HFFc6 (cell line): Measurements from ENCODE around the gene STON1. TPM values are rescaled to one million over a fixed set of nuclear protein-coding genes. Genes with fewer than 3 reads are reported as not detected.
"Not testable (repeated sequence)": the region's sequence is repeated elsewhere in the genome, so short reads cannot be mapped to it uniquely, and the experiment has no call there.

Experiments
- DNase-seq: peaks from one replicate; pipeline ENCODE4 v3.0.0-alpha.2; 2018
- H3K27ac Mint-ChIP-seq: 2 replicates; pipeline ENCODE4 v1.8.0; 2020; ENCODE audit warnings: mild to moderate bottlenecking, mixed read lengths
- H3K27me3 Mint-ChIP-seq: 2 replicates; pipeline ENCODE4 v1.8.0; 2021; ENCODE audit warnings: mild to moderate bottlenecking, moderate library complexity, mixed read lengths; ENCODE audit not compliant: insufficient read depth
- H3K36me3 Mint-ChIP-seq: 2 replicates; pipeline ENCODE4 v1.8.0; 2021; ENCODE audit warnings: low read depth, mixed read lengths
- H3K4me1 Mint-ChIP-seq: 2 replicates; pipeline ENCODE4 v1.8.0; 2020; ENCODE audit warnings: low read depth, mixed read lengths
- H3K4me3 Mint-ChIP-seq: 2 replicates; pipeline ENCODE4 v1.8.0; 2020; ENCODE audit warnings: mild to moderate bottlenecking, moderate library complexity, mixed read lengths
- H3K9me3 Mint-ChIP-seq: 2 replicates; pipeline ENCODE4 v1.8.0; 2020; ENCODE audit warnings: mild to moderate bottlenecking, mixed read lengths
- CTCF ChIP-seq: fragments of 200-600 bp; sonication (generic); IDR thresholded peaks from 2 replicates; pipeline ENCODE4 v1.5.0; 2021; ENCODE audit warnings: antibody characterized with exemption, mild to moderate bottlenecking
- total RNA-seq, 6 experiments: library from RNA; stranded (reverse); fragmentation: NEBNext Ultra II Directional; extraction: Animal tissue kit (Norgen Biotek cat#: 25700); gene quantifications; 2 replicates in 1 of 6; 3 replicates in 5 of 6; pipeline ENCODE4 v1.2.3, GENCODE V29; 2021

STON1 gene
- total RNA-seq, 6 experiments from 2014 or later = 1.3 to 4.3 (median 3.1) TPM

- H3K27ac Mint-ChIP-seq = no peak overlapping the region
- no peaks in the 10 kb centered on the region for H3K36me3 Mint-ChIP-seq
- H3K27me3 Mint-ChIP-seq = peaks cover 1% of the 10 kb centered on the region; the same call in 1 of the 2 replicates
- H3K4me3 Mint-ChIP-seq = no peak overlapping the region
- no peak for DNase-seq
- no peak for TF ChIP-seq CTCF
- H3K4me1 Mint-ChIP-seq = peaks cover 6% of the 10 kb centered on the region
- H3K9me3 Mint-ChIP-seq = no peaks in the 10 kb centered on the region
Measured at GRCh38 chr2:48592067-48592466, 62.1 kb downstream of the STON1 start.

GRCh38 chr2:48596751-48597150 is 66.8 kb downstream of the STON1 start:
- H3K27ac Mint-ChIP-seq, H3K9me3 Mint-ChIP-seq, H3K36me3 Mint-ChIP-seq, DNase-seq, H3K27me3 Mint-ChIP-seq, H3K4me3 Mint-ChIP-seq, H3K4me1 Mint-ChIP-seq: not testable (repeated sequence)

- no peak for TF ChIP-seq CTCF
- no peak for DNase-seq
- no peak overlapping the region for H3K4me3 Mint-ChIP-seq
- no peaks in the 10 kb centered on the region for H3K9me3 Mint-ChIP-seq
- H3K4me1 Mint-ChIP-seq = no peaks in the 10 kb centered on the region
- peaks cover 1% of the 10 kb centered on the region; the same call in 1 of the 2 replicates for H3K27me3 Mint-ChIP-seq
- no peaks in the 10 kb centered on the region for H3K36me3 Mint-ChIP-seq
- H3K27ac Mint-ChIP-seq = no peak overlapping the region
Measured at GRCh38 chr2:48597492-48597891, 67.5 kb downstream of the STON1 start.

- Mint-ChIP-seq H3K4me3 (no peak overlapping the region), H3K27ac (no peak overlapping the region), H3K36me3 (no peaks in the 10 kb centered on the region), H3K9me3 (no peaks in the 10 kb centered on the region), H3K4me1 (no peaks in the 10 kb centered on the region), H3K27me3 (no peaks in the 10 kb centered on the region; the same call in 1 of the 2 replicates)
- DNase-seq = peak; percentile 36
- peak; percentile 87 for TF ChIP-seq CTCF
Measured at GRCh38 chr2:48600204-48600813, 70.4 kb downstream of the STON1 start.

- Mint-ChIP-seq H3K36me3 (no peaks in the 10 kb centered on the region), H3K27me3 (no peaks in the 10 kb centered on the region; the same call in 1 of the 2 replicates), H3K27ac (no peak overlapping the region), H3K4me3 (no peak overlapping the region), H3K9me3 (no peaks in the 10 kb centered on the region), H3K4me1 (no peaks in the 10 kb centered on the region)
- DNase-seq = peak; percentile 22
- no peak for TF ChIP-seq CTCF
Measured at GRCh38 chr2:48600917-48601316, 71.0 kb downstream of the STON1 start.

GRCh38 chr2:48601349-48601748 is 71.4 kb downstream of the STON1 start:
- TF ChIP-seq CTCF = peak; percentile 69
- no peaks in the 10 kb centered on the region for H3K9me3 Mint-ChIP-seq
- H3K27me3 Mint-ChIP-seq = no peaks in the 10 kb centered on the region; the same call in 1 of the 2 replicates
- no peak overlapping the region for H3K4me3 Mint-ChIP-seq
- H3K27ac Mint-ChIP-seq = no peak overlapping the region
- no peaks in the 10 kb centered on the region for H3K4me1 Mint-ChIP-seq
- no peak for DNase-seq
- H3K36me3 Mint-ChIP-seq = no peaks in the 10 kb centered on the region
